HUES48 (cell line): ENCODE data around the gene FFAR4.
"Not testable (repeated sequence)": the region's sequence is repeated elsewhere in the genome, so short reads cannot be mapped to it uniquely, and the experiment has no call there.

Experiments used
- H3K27ac ChIP-seq: one replicate; pipeline ENCODE4 v1.7.0; 2013; ENCODE audit warnings: low read depth, low read length, inconsistent platforms
- H3K27me3 ChIP-seq: 2 replicates; pipeline ENCODE4 v1.6.1; 2013; ENCODE audit warnings: mild to moderate bottlenecking, low read length; ENCODE audit not compliant: control insufficient read depth, insufficient read depth
- H3K36me3 ChIP-seq: 2 replicates; pipeline ENCODE4 v1.6.1; 2013; ENCODE audit warnings: low read length; ENCODE audit not compliant: control insufficient read depth, insufficient read depth
- H3K4me1 ChIP-seq: 2 replicates; pipeline ENCODE4 v1.6.1; 2013; ENCODE audit warnings: mild to moderate bottlenecking, low read length; ENCODE audit not compliant: control insufficient read depth, insufficient read depth
- H3K4me3 ChIP-seq: 2 replicates; pipeline ENCODE4 v1.5.1; 2013; ENCODE audit warnings: mild to moderate bottlenecking, low read depth, low read length
- H3K9ac ChIP-seq: 2 replicates; pipeline ENCODE4 v1.6.1; 2013; ENCODE audit warnings: mild to moderate bottlenecking, low read depth, low read length, moderate library complexity
- H3K9me3 ChIP-seq: 2 replicates; pipeline ENCODE4 v1.6.1; 2013; ENCODE audit warnings: low read length; ENCODE audit not compliant: control insufficient read depth, insufficient read depth

Gene FFAR4

DNA sequence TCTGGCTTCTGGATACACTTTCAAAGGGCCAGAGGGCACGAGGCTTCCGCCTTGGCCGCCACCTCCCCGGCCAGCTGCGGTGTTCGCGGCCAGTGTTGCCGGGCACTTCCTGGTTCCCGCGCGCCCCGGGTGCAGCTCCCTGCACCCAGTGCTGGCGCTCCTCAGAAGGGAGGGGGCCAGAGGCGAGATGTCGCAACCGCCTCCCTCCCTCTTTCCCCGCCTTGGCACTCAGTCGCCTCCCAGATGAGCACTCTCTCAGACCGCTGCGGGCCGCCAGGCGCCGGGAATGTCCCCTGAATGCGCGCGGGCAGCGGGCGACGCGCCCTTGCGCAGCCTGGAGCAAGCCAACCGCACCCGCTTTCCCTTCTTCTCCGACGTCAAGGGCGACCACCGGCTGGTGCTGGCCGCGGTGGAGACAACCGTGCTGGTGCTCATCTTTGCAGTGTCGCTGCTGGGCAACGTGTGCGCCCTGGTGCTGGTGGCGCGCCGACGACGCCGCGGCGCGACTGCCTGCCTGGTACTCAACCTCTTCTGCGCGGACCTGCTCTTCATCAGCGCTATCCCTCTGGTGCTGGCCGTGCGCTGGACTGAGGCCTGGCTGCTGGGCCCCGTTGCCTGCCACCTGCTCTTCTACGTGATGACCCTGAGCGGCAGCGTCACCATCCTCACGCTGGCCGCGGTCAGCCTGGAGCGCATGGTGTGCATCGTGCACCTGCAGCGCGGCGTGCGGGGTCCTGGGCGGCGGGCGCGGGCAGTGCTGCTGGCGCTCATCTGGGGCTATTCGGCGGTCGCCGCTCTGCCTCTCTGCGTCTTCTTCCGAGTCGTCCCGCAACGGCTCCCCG is at the start of gene FFAR4:
Gene FFAR4, plus strand, starts transcription at position 231 of the 842 bp plus-strand sequence. Its CDS starts 56 bp downstream, at position 287.
- Histone ChIP-seq H3K27me3 (peaks cover 88% of the 10 kb centered on the region), H3K9me3 (no peaks in the 10 kb centered on the region), H3K27ac (no peak within 1 kb of the TSS), H3K4me3 (peak within 1 kb of the TSS; percentile 72), H3K36me3 (no peaks in the 10 kb centered on the region), H3K4me1 (peaks cover 20% of the 10 kb centered on the region), H3K9ac (no peak within 1 kb of the TSS)

DNA sequence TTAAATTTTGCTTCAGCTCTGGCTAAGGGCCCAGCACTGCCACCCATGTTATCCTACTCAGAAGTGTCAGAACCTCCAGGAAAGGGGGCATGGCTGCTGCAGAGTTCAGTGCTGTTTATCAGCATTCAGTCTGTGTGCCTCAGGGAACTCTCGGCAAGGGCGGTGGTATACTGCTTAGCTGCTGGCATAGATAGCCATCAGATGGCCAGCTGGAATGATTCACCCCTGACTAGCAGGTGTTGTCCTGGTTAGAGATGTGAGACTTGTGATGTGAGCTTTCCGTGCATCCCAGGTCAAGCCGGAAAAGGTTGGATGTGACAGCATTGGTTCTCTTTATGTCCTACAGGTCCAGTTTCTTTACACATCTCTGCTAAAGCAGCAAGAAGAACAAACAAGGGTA is 47.9 kb upstream of the FFAR4 start:
- Histone ChIP-seq H3K4me1 (no peaks in the 10 kb centered on the region), H3K9ac (no peak overlapping the region), H3K27me3 (no peaks in the 10 kb centered on the region), H3K27ac (no peak overlapping the region), H3K36me3 (peaks cover 69% of the 10 kb centered on the region), H3K4me3 (no peak overlapping the region), H3K9me3 (peaks cover 27% of the 10 kb centered on the region)

DNA sequence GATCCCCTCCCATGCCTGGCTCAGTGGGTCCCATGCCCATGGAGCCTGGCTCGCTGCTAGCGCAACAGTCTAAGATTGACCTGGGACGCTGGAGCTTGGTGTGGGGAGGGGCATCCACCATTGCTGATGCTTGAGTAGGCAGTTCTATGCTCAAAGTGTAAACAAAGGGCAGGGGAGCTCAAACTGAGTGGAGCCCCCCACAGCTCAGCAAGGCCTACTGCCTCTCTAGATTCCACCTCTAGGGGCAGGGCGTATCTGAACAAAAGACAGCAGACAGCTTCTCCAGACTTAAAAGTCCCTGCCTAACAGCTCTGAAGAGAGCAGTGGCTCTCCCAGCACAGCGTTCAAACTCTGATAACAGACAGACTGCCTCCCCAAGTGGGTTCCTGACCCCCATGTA is 31.2 kb upstream of the FFAR4 start:
- H3K27ac ChIP-seq = no peak overlapping the region
- H3K9ac ChIP-seq = no peak overlapping the region
- H3K4me1 ChIP-seq = no peaks in the 10 kb centered on the region

DNA sequence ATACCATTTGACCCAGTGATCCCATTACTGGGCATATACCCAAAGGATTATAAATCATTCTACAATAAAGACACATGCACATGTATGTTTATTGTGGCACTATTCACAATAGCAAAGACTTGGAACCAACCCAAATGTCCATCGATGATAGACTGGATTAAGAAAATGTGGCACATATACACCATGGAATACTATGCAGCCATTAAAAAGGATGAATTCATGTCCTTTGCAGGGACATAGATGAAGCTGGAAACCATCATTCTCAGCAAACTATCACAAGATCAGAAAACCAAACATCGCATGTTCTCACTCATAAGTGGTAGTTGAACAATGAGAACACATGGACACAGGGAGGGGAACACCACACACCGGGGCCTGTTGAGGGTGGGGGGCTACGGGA is 25.6 kb upstream of the FFAR4 start:
- not testable (repeated sequence) for H3K36me3 ChIP-seq, H3K9me3 ChIP-seq, H3K27ac ChIP-seq, H3K9ac ChIP-seq, H3K4me3 ChIP-seq, H3K4me1 ChIP-seq
- peaks cover 11% of the 10 kb centered on the region; the same call in 1 of the 2 replicates for H3K27me3 ChIP-seq

More for the DNA sequence above, 31.2 kb upstream of the FFAR4 start:
- Histone ChIP-seq H3K9me3 (no peaks in the 10 kb centered on the region), H3K36me3 (no peaks in the 10 kb centered on the region), H3K4me3 (no peak overlapping the region), H3K27me3 (no peaks in the 10 kb centered on the region)

DNA sequence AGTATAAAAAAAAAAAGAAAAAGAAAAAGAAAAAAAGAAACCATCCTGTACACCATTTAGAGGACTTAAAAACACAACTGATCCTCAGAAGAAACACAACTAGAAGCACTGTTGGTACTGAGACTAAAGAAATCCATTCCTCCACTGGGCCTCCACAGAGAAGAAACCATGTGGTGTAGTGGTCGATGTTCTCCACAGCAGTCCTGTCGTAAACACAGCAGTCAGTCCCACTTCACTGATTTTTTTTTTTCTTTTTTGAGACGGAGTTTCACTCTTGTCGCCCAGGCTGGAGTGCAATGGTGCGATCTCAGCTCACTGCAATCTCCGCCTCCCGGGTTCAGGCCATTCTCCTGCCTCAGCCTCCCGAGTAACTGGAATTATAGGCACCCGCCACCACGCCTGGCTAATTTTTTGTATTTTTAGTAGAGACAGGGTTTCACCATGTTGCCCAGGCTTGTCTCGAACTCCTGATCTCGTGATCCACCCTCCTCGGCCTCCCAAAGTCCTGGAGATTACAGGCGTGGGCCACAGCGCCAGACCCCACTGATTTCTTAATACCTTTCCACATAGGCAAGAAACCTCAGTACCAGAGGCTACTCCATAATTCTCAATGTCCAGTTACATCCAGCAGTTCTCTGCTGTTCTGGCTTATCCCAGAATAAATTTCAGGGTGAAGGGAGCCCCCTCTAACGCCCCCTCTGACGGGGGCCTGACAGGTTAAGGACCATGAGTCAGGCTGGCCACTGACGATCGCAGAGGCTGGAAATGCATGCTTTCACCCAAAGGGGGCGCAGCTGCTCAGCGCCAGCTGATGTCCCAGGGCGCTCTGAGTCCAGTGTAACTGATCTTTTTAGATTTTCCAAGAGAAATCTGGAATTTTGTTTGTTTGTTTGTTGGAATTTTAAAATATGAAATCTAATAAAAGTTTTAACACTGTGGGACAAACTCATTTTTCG is 24.8 kb upstream of the FFAR4 start:
- Histone ChIP-seq H3K4me3 (peak overlapping the region; percentile 38; the same call in 1 of the 2 replicates), H3K9ac (no peak overlapping the region), H3K4me1 (no peaks in the 10 kb centered on the region), H3K27me3 (peaks cover 11% of the 10 kb centered on the region; the same call in 1 of the 2 replicates), H3K9me3 (no peaks in the 10 kb centered on the region), H3K27ac (no peak overlapping the region), H3K36me3 (no peaks in the 10 kb centered on the region)

DNA sequence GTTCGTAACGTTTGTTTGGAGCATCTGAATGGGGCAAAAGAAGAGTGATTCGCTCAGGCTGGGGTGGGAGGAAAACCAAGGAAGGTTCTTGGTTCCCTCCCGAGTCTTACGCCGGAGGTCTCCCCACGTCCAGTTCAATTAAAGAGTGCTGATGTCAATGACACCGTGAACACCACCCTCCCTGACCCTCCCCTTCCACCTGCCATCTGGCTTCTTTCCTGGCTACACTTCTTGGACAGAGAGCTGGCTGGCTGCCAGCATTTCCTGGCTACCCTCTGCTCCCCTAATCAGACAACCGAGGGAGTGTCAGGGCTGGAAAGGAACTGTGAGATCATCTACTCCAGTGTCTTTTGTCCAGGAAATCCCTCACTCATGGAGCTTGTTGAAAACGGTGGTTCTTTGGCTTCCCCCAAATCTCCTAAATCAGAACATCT is 24.1 kb upstream of the FFAR4 start:
- Histone ChIP-seq H3K36me3 (no peaks in the 10 kb centered on the region), H3K4me3 (peak overlapping the region; percentile 38; the same call in 1 of the 2 replicates), H3K27me3 (peaks cover 11% of the 10 kb centered on the region; the same call in 1 of the 2 replicates), H3K27ac (no peak overlapping the region), H3K9ac (no peak overlapping the region), H3K4me1 (no peaks in the 10 kb centered on the region), H3K9me3 (no peaks in the 10 kb centered on the region)

DNA sequence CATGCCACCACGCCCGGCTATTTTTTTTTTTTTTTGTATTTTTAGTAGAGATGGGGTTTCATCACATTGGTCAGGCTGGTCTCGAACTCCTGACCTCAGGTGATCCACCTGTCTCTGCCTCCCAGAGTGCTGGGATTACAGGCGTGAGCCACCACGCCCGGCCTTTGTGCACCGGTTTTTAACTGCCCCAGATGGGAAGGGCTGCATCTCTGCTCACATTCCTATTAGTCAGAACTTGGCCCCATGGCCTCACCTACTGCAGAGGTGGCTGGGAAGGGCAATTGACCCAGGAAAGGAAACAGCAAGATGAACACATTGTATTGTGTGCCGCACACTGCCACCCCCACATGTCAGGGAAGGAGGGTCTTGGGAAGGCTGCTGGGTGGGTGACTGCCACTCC is 19.5 kb upstream of the FFAR4 start:
- H3K4me1 ChIP-seq, H3K27ac ChIP-seq, H3K9ac ChIP-seq, H3K4me3 ChIP-seq, H3K36me3 ChIP-seq, H3K9me3 ChIP-seq: not testable (repeated sequence)
- H3K27me3 ChIP-seq = peaks cover 11% of the 10 kb centered on the region; the same call in 1 of the 2 replicates

DNA sequence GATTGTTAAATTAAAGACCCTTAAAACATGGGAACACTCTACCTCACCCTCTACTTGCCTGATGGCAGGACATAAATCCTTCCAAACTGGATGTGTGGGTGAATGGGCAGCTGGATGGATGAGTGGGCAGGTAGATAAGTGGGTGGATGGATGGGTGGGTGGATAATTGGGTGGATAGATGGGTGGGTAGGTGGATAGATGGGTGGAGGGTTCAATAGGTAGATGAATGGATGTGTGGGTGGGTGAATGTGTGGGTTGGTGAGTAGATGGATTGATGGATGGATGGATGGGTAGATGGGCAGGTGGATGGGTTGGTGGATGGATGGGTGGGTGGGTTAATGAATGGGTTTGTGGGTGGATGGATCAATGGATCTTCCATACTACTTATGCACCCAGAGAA is 18.9 kb upstream of the FFAR4 start:
- H3K9me3 ChIP-seq = no peaks in the 10 kb centered on the region
- H3K27ac ChIP-seq = no peak overlapping the region
- no peak overlapping the region for H3K9ac ChIP-seq
- no peaks in the 10 kb centered on the region for H3K36me3 ChIP-seq
- H3K4me3 ChIP-seq = no peak overlapping the region
- no peaks in the 10 kb centered on the region for H3K4me1 ChIP-seq
- H3K27me3 ChIP-seq = peaks cover 6% of the 10 kb centered on the region; the same call in 1 of the 2 replicates

DNA sequence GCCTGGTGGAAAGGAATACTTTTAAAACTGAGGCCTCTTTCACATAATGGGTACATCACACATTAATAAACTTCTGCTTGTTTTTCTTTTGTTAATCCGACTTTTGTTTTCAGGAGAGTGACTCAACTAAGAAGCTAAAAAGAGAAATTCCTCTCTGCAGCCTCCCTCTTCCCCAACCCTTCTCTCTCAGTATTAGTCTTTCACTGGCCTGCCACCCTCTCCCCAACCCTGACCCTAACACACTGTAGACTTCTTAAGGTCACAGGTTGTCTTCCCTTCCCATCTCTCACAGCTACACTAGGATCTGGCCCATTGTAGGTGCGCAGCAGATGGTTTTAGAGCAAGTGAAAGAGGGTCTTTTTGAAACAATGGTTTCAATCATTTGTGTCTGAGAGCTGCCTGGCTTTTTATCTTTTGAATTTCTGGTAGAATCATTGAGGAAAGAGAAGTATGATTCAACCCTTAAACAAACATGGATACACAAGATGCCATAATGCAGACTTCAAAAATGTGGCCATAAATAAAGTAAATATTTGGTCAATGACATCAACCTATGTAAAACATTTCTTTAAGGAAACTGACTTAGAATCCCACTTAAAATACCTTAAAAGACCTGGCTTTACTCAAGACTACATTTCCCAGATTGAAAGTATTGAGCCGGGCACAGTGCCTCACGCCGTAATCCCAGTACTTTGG is 17.9 kb upstream of the FFAR4 start:
- Histone ChIP-seq H3K4me1 (no peaks in the 10 kb centered on the region), H3K36me3 (no peaks in the 10 kb centered on the region), H3K4me3 (no peak overlapping the region), H3K9ac (no peak overlapping the region), H3K27ac (no peak overlapping the region), H3K9me3 (no peaks in the 10 kb centered on the region), H3K27me3 (no peaks in the 10 kb centered on the region)

DNA sequence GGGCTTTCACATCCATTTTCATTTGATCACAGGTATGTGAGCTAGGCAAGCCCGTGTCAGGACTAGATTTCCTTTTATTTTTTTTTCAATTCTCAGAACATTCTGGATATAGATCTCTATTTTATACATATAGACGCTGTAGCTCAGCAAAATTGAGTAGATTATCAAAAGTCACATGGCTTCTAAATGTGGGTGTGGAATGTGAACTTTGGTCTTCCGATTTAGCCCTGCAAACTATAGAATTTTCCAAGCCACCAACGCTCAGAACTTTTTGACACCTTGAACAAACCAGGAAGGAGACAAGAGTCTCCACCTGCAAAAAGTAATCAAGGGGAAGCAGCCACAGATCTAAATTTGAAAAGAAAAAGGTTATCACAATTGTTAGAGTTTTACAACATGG is 15.9 kb upstream of the FFAR4 start:
- H3K4me1 ChIP-seq = peaks cover 6% of the 10 kb centered on the region; the same call in 1 of the 2 replicates
- H3K9ac ChIP-seq = no peak overlapping the region
- H3K36me3 ChIP-seq = no peaks in the 10 kb centered on the region
- H3K27ac ChIP-seq = no peak overlapping the region
- no peaks in the 10 kb centered on the region for H3K9me3 ChIP-seq
- no peaks in the 10 kb centered on the region for H3K27me3 ChIP-seq
- no peak overlapping the region for H3K4me3 ChIP-seq
